ENCODE results near the gene REPS2. TPM values are rescaled to one million over a fixed set of nuclear protein-coding genes. Genes with fewer than 3 reads are reported as not detected.

Gene REPS2
- total RNA-seq, 1 experiment from 2014 or later = 3.7 TPM

DNA sequence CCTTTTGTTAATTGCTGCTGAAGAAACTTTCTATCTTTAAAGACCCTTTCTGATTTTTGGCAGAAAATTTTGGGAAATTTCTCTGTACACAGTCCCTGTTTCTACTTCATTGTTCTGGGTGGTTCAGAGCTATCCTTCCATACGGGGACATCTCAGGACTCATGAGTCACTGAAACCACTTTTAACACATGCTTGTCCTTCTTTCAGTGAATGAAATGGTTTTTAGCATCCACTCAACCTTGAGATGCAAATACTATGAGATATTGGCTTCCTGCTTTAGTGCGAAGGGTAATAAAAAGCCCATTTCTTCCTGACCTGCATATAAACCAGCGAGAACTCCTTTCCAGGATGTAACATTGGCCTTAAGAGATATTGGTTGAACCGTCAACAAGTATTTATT is 158.0 kb downstream of the REPS2 start:
- H3K27me3 ChIP-seq (ENCODE audit: insufficient read depth, low read length) = no peaks in the 10 kb centered on the region
- H3K4me1 Mint-ChIP-seq = peaks cover 9% of the 10 kb centered on the region in 2 experiments; a peak in 3 of 4 replicates
- no peak overlapping the region for H2AK5ac ChIP-seq (ENCODE audit: insufficient read length, low read length)
- no peak overlapping the region for H2BK5ac ChIP-seq (ENCODE audit: insufficient read length, low read length)
- TF ChIP-seq, protein P1, sequence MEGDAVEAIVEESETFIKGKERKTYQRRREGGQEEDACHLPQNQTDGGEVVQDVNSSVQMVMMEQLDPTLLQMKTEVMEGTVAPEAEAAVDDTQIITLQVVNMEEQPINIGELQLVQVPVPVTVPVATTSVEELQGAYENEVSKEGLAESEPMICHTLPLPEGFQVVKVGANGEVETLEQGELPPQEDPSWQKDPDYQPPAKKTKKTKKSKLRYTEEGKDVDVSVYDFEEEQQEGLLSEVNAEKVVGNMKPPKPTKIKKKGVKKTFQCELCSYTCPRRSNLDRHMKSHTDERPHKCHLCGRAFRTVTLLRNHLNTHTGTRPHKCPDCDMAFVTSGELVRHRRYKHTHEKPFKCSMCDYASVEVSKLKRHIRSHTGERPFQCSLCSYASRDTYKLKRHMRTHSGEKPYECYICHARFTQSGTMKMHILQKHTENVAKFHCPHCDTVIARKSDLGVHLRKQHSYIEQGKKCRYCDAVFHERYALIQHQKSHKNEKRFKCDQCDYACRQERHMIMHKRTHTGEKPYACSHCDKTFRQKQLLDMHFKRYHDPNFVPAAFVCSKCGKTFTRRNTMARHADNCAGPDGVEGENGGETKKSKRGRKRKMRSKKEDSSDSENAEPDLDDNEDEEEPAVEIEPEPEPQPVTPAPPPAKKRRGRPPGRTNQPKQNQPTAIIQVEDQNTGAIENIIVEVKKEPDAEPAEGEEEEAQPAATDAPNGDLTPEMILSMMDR (conservative IDR thresholded peaks at IDR 0.05) = no peak
- H2BK120ac ChIP-seq (ENCODE audit: low read depth, low read length, poor library complexity, severe bottlenecking) = no peak overlapping the region
- peaks cover 0 to 7% (median 4%) of the 10 kb centered on the region in 3 experiments; a peak in 4 of 7 replicates for H3K36me3 Mint-ChIP-seq (ENCODE audit: insufficient read depth in 1 of 3, low read depth in 3 of 3)
- no peak overlapping the region for H3K4me2 ChIP-seq (ENCODE audit: insufficient read depth, insufficient read length, low read length)
- H3K23me2 ChIP-seq (ENCODE audit: insufficient read length, low read depth, low read length, poor library complexity, severe bottlenecking) = no peaks in the 10 kb centered on the region
- no peak overlapping the region for H2BK15ac ChIP-seq (ENCODE audit: low read depth, low read length)
- H3K9ac ChIP-seq (ENCODE audit: extremely low read depth, insufficient read length, low read length) = no peak overlapping the region
- no peak overlapping the region for H4K5ac ChIP-seq (ENCODE audit: insufficient read length, low read depth, low read length)
- no peak overlapping the region for H3K23ac ChIP-seq (ENCODE audit: insufficient read length, low read depth, low read length)
- no peak overlapping the region for H4K8ac ChIP-seq (replicated peaks; ENCODE audit: insufficient read length, low read depth, low read length)
- DNase-seq = no peak
- H3K4me3 Mint-ChIP-seq = no peak overlapping the region
- no peak overlapping the region for H3K18ac ChIP-seq (ENCODE audit: insufficient read length, low read depth, low read length)
- no peak overlapping the region for H3K4ac ChIP-seq (ENCODE audit: low read depth, low read length)
- H3K9me3 Mint-ChIP-seq = peaks cover 0 to 7% of the 10 kb centered on the region in 2 experiments; a peak in 2 of 5 replicates
- no peak overlapping the region for H3K27ac Mint-ChIP-seq
- no peak overlapping the region for H3K56ac ChIP-seq (ENCODE audit: insufficient read length, low read depth, low read length)
- H3K27me3 Mint-ChIP-seq (ENCODE audit: low read depth) = no peaks in the 10 kb centered on the region; the same call in 1 of the 2 replicates
- H3T11ph ChIP-seq (ENCODE audit: low read length) = no peak overlapping the region
- H2BK20ac ChIP-seq (ENCODE audit: low read depth, low read length, poor library complexity, severe bottlenecking) = no peak overlapping the region
- H3K4me1 ChIP-seq (ENCODE audit: insufficient read depth, low read length) = no peaks in the 10 kb centered on the region; the same call in 1 of the 2 replicates
- H3K14ac ChIP-seq (ENCODE audit: insufficient read depth, low read length) = no peak overlapping the region
- no CpG with 5 or more reads among the region's 4 CpGs for WGBS (ENCODE audit: extremely low coverage, insufficient read length, low lambda C conversion rate)
- no peak overlapping the region for H2AFZ ChIP-seq (ENCODE audit: low read length)
- no peaks in the 10 kb centered on the region for H3K79me2 ChIP-seq (ENCODE audit: insufficient read depth, low read length)
- H2BK12ac ChIP-seq (ENCODE audit: insufficient read length, low read depth, low read length) = no peak overlapping the region
- H4K91ac ChIP-seq (ENCODE audit: insufficient read length, low read depth, low read length) = no peak overlapping the region
- no peaks in the 10 kb centered on the region for H3K9me3 ChIP-seq (ENCODE audit: control insufficient read depth, low read depth, low read length)
- no peak overlapping the region for H3K27ac ChIP-seq (ENCODE audit: insufficient read length, low read depth, low read length)
- no peaks in the 10 kb centered on the region for H4K20me1 ChIP-seq (ENCODE audit: control insufficient read depth, insufficient read depth, insufficient read length)
- H3K79me1 ChIP-seq (ENCODE audit: insufficient read depth, low read depth, low read length, poor library complexity, severe bottlenecking) = no peaks in the 10 kb centered on the region
